ENCODE data around the gene IL15. TPM values are rescaled to one million over a fixed set of nuclear protein-coding genes. Genes with fewer than 3 reads are reported as not detected.

The IL15 gene
- total and polyA plus RNA-seq, 2 of the 4 experiments (the other 2 are of a cell fraction) = 5.0 to 5.2 TPM

- H3K79me1 ChIP-seq (ENCODE audit: low read depth in 1 of 2, low read length in 2 of 2) = peaks cover 11 to 18% of the 10 kb centered on the region in 2 experiments
- no peak for TF ChIP-seq NFE2L2 (IDR thresholded peaks at IDR 0.05; ENCODE audit: low read depth, low read length)
- no peak for TF ChIP-seq USF2 (IDR thresholded peaks at IDR 0.05; ENCODE audit: low read depth, low read length)
- no peak for TF ChIP-seq MXI1 (IDR thresholded peaks at IDR 0.05; ENCODE audit: borderline replicate concordance, low read depth, low read length)
- no peak overlapping the region for H2BK5ac ChIP-seq (ENCODE audit: low read depth, low read length, poor library complexity, severe bottlenecking)
- no peaks in the 10 kb centered on the region for H3K27me3 ChIP-seq (ENCODE audit: control insufficient read depth, insufficient read depth, low read length)
- H3K14ac ChIP-seq (replicated peaks; ENCODE audit: low read depth, low read length) = no peak overlapping the region
- no peak overlapping the region for H4K8ac ChIP-seq (ENCODE audit: low read depth in 2 of 2, low read length in 2 of 2)
- H2BK120ac ChIP-seq (ENCODE audit: low read depth, low read length) = no peak overlapping the region
- no peak overlapping the region for H2BK20ac ChIP-seq (ENCODE audit: low read depth, low read length)
- in situ Hi-C loops (cut with MboI; ENCODE audit: low sequenced_read_pairs) (no loop called here), dilution Hi-C loops (cut with HindIII; ENCODE audit: low sequenced_read_pairs, unreplicated experiment) (no loop called here), intact Hi-C loops (cut with micrococcal nuclease) (no loop called here)
- WGBS, 2 experiments (ENCODE audit: extremely low coverage in 2 of 2, insufficient read length in 1 of 2) = no CpG with 5 or more reads among the region's 3 CpGs
- H2AFZ ChIP-seq (replicated peaks; ENCODE audit: low read length, poor library complexity) = no peak overlapping the region
- H3K4me3 ChIP-seq (ENCODE audit: insufficient read depth, low read depth, low read length) = no peak overlapping the region
- H3K9ac ChIP-seq (ENCODE audit: low read depth, low read length) = no peak overlapping the region
- ATAC-seq (ENCODE audit: low read depth) = no peak
- H3K9me1 ChIP-seq (ENCODE audit: insufficient read depth, low read length) = peaks cover 4% of the 10 kb centered on the region; the same call in 1 of the 2 replicates
- ChIA-PET POLR2A (ENCODE audit: unreplicated experiment) (no interaction called here), CTCF (no interaction called here)
- no peaks in the 10 kb centered on the region for H4K20me1 ChIP-seq (ENCODE audit: insufficient read depth, low read length)
- H2BK15ac ChIP-seq (ENCODE audit: low read depth, low read length) = no peak overlapping the region
- H3K36me3 ChIP-seq (ENCODE audit: control insufficient read depth, insufficient read depth, low read length) = no peaks in the 10 kb centered on the region
- no peak overlapping the region for H3K4ac ChIP-seq (ENCODE audit: low read depth, low read length)
- no peak overlapping the region for H3K56ac ChIP-seq (ENCODE audit: extremely low read depth, insufficient read depth, low read length)
- no peak for DNase-seq
- H3K23ac ChIP-seq (ENCODE audit: low read depth, low read length) = no peak overlapping the region
- H3K4me2 ChIP-seq (ENCODE audit: low read depth, low read length) = no peak overlapping the region
- peaks cover 2% of the 10 kb centered on the region for H3K9me3 ChIP-seq (ENCODE audit: control insufficient read depth, insufficient read depth, low read length)
- H3K4me1 ChIP-seq (ENCODE audit: control insufficient read depth, insufficient read depth, low read length) = peaks cover 6% of the 10 kb centered on the region; the same call in 1 of the 2 replicates
- no peak overlapping the region for H2AK9ac ChIP-seq (replicated peaks; ENCODE audit: low read depth, low read length, poor library complexity)
- H4K5ac ChIP-seq (ENCODE audit: low read depth, low read length) = no peak overlapping the region
- H3K18ac ChIP-seq (ENCODE audit: low read depth, low read length) = no peak overlapping the region
- H4K91ac ChIP-seq (ENCODE audit: insufficient read depth, low read depth, low read length) = no peak overlapping the region
- BruUV-seq (replicated peaks) = no TSS peak
- H3K27ac ChIP-seq (ENCODE audit: insufficient read depth, low read length) = no peak overlapping the region
- H2AK5ac ChIP-seq (ENCODE audit: low read depth, low read length) = no peak overlapping the region
Measured at GRCh38 chr4:141706445-141706844, 70.1 kb downstream of the IL15 start.

All from IMR-90 (cell line).